ENCODE measurements around the gene RPL18A. TPM values are rescaled to one million over a fixed set of nuclear protein-coding genes. Genes with fewer than 3 reads are reported as not detected.

RPL18A gene
- total RNA-seq, 1 experiment from 2014 or later = 1,352 TPM

GRCh38 chr19:17832443-17833208 lies 27.1 kb upstream of the RPL18A start:
- intact Hi-C loops (cut with micrococcal nuclease; ENCODE audit: unreplicated experiment) = no loop called here
- CTCF ChIA-PET = no interaction called here
- POLR2A ChIA-PET = no interaction called here

More at GRCh38 chr19:17832443-17833208, 27.1 kb upstream of the RPL18A start:
- in situ Hi-C loops (cut with HindIII; ENCODE audit: low pct_unique_long_range_greater_than_20kb, low sequenced_read_pairs) = no loop called here
- no peak overlapping the region for H3K4me3 ChIP-seq (ENCODE audit: low read depth in 2 of 2, low read length in 2 of 2)
- no peaks in the 10 kb centered on the region for H3K27me3 ChIP-seq (ENCODE audit: control insufficient read depth, insufficient read depth, low read length)
- H3K36me3 ChIP-seq (ENCODE audit: control insufficient read depth, insufficient read depth, low read length) = no peaks in the 10 kb centered on the region
- TF ChIP-seq CTCF (IDR thresholded peaks at IDR 0.05) = no peak
- no peak for TF ChIP-seq TCF7L2 (IDR thresholded peaks at IDR 0.05; ENCODE audit: low read depth, low read length)
- no peak for TF ChIP-seq SIN3A (IDR thresholded peaks at IDR 0.05; ENCODE audit: borderline replicate concordance, insufficient read depth, low read depth, low read length)
- no peak for TF ChIP-seq REST (IDR thresholded peaks at IDR 0.05; ENCODE audit: insufficient read depth in 1 of 2, low read depth in 2 of 2, low read length in 1 of 2)
- no peak for TF ChIP-seq POLR2AphosphoS5 (IDR thresholded peaks at IDR 0.05; ENCODE audit: low read depth, low read length)
- no peak for DNase-seq (ENCODE audit: low read depth, low spot score)
- no peak for ATAC-seq
- H3K27ac ChIP-seq (ENCODE audit: low read length) = no peak overlapping the region
- no peaks in the 10 kb centered on the region for H3K9me3 ChIP-seq (ENCODE audit: control insufficient read depth, insufficient read depth, low read depth, low read length)
- no TSS peak for BruUV-seq (replicated peaks)
- H3K4me1 ChIP-seq (ENCODE audit: control insufficient read depth, insufficient read depth, low read length) = no peaks in the 10 kb centered on the region

Measured in Panc1 (cell line).